Measurements from ENCODE around the gene ZNF619.
"Not testable (repeated sequence)": the region's sequence is repeated elsewhere in the genome, so short reads cannot be mapped to it uniquely, and the experiment has no call there.

The ZNF619 gene

DNA sequence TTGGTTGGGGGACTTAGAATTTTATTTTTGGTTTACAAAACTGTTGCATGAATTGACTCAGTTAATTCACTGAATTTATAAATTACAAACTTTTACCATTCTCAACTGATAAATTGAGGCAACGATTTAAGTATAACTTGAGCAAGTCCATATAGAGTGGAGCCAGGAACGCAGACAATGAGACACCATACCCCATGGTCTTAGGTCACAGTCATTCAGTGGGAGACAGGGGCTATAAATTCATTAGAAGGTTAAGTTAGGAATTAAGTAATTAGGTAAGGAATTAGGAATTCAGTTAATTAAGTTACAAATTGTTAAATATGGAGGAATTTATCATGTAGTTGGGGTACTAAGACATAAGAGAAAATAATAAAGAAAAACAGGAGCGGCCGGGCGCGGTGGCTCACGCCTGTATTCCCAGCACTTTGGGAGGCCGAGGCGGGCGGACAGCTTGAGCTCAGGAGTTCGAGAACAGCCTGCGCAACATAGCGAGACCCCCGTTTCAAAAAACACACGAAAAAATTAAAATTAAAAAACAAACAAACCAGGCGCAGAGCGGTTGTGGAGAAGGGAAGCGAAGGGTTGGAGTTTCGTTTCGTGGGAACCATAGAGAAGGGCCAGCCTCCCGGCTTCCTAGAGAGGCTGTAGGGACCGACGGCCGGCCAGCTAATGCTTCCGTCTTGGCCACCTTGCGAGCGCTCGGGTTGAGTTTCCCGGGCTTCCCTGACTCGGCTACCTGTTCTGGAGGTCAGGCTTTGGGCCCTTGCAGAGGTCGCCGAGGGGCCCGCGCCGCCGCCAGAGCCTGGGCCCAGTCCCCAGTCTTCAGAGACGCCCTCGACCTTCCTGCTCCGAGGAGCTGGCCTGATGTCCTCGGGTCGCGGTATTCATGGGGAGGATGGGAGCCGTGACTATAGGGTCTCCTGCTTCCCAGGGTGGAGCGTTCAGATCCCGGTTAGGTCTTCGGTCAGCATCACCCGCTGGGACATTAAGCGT, at the start of gene ZNF619:
ZNF619 (plus strand) TSS at position 645 of the 993 bp plus-strand sequence. CDS start 858 bp downstream, outside the sequence.
- peak; percentile 37 for DNase-seq

DNA sequence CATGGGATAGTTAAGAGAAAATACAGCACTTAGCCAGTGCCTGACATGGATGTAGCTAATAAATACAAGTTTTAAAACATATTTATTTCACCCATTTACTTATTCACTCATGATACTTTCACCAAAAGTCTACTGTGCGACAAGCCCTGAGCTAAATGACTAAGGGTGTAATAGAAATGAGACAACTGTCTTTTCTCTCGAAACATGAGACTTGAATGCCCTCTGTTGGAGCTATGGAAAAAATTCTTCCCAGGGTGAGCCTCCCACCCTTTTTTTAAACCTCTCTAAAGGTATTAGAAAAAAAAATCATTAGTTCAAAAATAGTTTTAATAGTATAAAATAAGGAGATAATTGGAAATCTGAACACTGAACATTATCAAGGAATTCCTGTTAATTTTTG, 44.1 kb upstream of the ZNF619 start:
- DNase-seq = no peak

DNA sequence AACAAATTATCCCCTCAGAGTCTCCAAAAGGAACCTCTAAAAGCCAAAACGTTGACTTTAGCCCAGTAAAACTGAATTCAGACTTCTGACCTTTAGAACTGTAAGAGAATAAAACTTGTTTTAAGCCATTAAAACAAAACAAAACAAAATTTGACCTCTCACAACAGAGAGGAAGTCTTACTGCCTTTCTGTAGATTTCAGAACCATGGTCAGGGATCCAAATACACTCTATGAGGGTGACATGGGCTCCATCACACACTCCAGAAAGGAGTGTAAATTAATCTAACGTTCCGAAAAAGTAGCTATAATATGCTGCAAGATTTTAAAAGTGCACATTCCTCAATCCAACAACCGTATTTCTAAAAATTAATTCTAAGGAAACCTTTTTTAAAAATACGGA, 39.0 kb upstream of the ZNF619 start:
- DNase-seq = no peak

DNA sequence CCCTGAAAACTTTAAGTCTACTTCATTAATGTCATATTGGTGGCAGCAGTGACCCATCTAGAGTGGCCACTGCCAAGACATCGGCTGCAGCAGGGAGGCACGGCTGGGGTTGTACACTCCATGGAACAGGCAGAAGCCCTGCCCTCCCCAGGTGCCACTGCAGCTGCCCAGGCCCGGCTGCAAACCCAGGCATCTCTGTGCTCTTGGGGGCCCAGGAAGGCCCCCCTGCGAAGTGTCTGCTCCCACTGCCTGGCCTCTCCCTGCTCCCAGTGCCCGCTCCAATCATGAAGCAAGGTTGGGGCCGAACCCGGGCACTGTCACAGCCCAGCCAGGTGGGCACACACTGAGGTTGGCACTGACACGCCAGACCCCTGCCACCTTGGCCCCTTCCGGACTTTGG, 31.9 kb upstream of the ZNF619 start:
- DNase-seq = no peak

DNA sequence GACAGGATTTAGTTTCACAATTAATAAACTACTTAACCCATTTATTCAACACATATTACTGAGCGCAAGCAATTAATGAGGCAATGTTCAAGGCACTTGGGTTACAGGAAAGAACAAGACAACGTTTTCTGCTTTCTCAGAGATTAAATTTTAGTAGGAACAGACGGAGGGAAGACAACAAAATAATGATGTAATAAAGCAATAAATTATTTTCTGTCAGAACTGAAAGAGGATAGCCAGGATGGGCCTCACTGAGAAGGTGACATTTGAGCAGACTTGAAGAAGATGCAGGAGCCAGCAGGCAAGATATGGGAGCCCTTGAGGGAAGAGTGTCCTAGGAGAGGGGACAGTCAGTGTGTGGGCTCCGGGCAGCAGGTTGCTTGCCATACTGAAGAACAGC, 31.0 kb upstream of the ZNF619 start:
- DNase-seq = no peak

DNA sequence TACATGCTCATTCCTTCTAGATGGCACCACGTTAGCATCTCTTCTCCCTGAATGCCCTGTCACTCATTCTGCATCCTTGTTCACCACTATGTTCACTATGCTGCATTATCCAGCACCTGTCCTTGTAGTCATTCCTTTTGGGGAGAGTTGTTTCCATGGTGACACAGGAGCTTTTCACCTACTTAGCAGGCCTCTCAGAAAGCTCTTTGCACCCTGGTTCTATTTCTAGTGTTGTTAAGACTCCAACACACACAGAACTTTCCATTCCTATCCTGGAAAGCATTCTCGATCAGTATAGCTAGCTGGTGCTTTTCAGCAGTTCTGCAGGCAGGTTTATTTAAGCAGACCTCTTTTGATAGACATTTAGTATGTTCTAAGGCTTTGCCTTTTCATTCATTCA, 26.5 kb upstream of the ZNF619 start:
- DNase-seq = no peak

DNA sequence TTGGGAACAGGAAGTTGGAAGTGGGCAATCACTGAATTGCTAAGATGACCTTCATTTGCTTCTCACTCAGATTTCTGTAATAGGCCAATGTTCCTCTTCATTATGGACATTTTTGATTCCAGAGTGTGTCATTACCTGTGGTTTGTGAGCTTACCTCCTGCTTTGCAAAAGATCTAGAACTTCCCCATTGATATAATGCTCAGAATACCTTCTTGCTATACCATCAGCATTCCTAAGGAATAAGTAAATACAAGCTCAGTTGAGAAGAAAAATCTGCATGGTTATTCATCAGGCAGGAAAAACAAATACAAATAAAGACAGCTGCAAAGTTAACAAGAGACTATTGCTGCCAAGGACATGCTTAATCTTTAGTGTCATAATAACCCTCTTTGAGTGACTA, 25.4 kb upstream of the ZNF619 start:
- no peak for DNase-seq

DNA sequence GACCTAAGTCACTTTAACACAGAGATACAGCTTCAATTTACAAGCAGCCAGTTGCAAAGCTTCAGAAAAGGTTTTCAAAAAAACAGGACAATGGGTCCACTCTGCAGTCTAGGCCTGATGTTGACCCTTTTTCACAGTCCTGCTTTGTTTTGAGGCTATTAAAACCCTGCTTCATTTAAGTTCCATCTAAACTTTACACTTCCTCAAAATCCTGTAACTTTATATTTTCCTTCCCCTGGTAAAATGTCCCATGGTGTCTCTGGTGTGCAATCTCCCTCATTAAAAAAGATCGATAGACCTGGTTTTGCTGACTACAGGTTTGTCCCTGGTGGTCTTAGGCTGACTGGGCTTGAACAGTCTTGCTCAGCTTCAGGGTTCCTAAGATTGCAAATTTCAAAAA, 24.9 kb upstream of the ZNF619 start:
- DNase-seq = no peak

DNA sequence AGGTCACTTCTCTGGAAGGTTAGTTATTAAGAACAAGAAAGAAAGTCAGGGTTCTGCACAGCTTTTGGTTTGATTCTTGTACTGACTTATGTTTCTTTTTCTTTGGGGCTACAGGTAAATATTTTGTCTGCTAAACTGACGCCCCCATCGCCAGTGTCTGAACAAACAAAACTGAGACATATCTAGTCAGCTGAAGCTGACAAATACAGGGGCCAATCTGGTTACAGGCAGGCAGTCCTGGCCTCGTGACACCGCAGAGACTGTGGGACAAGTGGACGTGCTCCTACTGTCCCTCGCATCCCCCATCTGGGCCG, 24.4 kb upstream of the ZNF619 start:
- DNase-seq = no peak

DNA sequence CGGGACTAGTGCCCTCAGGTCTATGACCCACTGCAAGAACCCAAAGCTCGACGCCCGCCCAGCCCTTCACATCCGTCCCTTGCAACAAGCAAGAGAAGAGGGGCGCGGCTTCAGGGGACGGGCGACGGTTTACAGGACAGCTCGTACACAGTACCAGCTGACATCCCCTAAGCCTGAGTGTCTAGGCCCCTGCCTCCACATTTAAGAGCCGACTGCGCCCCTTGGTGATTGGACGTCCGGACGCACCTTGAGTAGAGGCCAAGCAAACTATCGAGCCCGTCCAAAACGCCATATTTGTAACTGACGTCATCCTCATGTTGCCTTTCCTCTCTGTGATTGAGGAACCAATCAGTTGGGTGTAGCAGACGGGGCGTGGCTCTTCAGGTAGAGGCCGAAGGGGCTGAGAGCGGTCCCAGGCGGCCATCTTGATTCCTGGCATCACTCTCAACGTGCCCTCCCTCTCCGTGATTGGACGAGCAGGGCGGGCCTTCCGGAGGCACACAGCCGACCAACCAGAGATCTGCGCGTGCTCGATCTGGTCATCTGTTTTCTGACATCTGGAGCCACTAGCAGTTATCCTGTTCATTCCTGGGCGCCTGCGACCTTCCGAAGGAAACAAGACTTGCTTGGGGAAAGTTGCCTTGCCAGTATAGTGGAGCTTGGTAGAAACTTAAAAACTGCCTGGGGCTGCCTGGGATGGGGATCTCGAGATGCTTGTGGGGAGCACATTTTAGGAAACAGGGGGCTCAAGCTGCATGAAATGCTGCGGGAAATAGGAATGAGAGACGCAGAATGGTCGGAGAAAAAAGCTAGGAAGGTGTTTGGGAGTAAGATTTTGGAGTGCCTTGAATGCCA, 23.8 kb upstream of the ZNF619 start:
- DNase-seq = peak; percentile 97

DNA sequence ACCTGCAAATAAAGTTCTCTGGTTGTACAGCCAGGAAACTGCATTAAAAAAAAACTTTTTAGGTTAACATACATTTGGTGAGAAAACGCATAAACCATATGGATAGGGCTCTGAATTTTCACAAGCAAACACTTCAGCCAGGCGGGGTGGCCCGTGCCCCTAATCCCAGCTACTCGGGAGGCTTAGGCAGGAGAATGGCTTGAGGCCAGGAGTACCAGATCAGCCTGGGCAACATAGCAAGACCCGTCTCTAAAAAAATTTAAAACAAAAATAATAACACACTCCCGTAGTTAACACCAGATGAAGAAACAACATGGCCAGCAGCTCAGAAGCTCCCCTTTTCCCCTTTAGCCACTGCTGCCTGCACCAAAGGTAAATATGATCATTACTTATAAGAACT, 23.0 kb upstream of the ZNF619 start:
- DNase-seq = no peak

DNA sequence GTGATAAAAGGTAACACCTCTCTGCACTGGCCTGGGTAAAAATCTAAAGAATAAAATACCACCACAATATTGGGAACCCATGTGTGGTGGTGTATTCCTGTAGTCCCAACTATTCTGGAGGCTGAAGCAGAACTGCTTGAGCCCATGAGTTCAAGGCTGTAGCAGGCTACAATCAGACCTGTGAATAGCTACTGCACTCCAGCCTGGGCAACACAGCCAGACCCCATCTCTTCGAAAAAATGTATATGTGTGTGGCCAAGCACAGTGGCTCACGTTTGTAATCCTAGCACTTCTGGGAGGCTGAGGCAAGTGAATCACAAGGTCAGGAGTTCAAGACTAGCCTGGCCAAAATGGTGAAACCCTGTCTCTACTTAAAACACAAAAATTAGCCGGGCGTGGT, 21.6 kb upstream of the ZNF619 start:
- DNase-seq = no peak

DNA sequence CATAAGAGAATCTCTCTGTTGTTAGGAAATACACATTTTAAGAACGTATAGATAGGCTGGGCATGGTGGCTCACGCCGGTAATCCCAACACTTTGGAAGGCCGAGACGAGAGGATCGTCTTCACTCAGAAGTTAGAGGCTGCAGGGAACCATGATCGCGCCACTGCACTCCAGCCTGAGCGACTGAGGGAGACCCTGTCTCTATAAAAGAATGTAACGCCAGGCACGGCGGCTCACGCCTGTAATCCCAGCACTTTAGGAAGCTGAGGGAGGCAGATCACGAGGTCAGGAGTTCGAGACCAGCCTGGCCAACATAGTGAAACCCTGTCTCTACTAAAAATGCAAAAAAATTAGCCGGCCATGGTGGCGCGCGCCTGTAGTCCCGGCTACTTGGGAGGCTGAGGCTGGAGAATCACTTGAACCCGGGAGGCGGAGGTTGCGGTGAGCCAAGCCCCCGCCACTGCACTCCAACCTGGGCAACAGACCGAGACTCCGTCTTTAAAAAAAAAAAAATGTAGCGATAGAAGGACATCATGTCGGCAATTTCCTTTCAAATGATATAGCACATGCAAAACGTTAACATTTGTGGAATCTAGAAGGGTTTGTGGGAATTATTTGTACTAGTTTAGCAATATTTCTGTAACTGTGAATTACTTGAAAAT, 20.5 kb upstream of the ZNF619 start:
- no peak for DNase-seq

DNA sequence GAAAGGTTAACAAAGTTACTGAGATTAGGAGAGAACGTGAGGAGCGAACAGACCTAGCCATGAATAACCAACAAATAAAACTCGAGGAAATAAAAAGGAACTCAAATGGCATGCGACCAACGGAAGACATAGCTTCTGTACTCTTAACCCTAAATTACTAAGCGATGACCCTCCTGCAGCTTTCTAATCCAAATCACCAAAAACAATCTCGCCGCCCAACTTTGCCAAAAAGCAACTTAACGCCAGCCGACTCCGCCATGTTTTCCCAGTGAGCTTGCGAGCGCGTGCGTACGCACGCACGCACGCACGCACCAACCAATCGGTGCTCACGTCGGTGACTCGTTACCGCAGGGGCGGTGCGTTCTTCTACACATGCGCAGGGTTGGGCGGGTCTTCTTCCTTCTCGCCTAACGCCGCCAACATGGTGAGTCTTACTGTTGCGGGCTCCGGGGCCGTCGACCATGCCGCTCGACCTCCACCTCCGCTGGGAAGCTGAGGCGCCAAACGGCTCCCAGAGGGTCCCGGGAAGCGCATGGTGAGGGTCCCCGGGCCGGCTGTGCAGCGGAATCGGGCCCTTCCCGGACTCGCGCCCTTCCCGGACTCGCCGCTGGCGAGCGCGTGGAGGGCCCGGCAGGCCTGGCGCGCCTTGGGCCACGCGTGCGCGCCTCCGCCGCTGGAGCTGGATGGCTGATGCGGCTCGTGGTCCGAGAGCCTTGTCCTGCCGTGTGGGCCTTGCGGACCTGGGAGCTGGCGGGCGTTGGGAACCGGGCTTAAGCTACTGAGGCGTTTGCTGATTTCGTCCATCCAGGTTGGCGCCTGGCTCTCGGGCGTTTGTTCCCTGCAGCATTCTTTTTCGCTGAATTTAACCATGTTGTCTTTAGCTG, 19.7 kb upstream of the ZNF619 start, which contains the start of gene RPL14:
RPL14 (plus strand) TSS at position 400 of the 884 bp plus-strand sequence; CDS start at position 533, 133 bp downstream.
- DNase-seq = peak; percentile 95

DNA sequence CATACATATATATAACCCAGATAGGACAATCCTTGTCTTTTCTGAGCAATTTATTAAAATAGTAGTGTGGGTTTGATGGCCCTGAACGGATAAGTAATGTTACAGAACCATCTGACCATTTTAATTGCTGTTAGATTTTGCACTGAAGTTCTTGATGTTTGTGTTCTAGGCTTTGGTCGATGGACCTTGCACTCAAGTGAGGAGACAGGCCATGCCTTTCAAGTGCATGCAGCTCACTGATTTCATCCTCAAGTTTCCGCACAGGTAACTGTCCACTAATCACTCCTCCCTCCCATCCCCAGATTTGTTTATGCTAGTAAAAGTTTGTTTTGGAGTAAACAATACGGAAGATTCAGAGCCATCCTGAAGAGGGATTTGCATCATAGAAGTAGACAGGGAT, 18.4 kb upstream of the ZNF619 start:
- no peak for DNase-seq

DNA sequence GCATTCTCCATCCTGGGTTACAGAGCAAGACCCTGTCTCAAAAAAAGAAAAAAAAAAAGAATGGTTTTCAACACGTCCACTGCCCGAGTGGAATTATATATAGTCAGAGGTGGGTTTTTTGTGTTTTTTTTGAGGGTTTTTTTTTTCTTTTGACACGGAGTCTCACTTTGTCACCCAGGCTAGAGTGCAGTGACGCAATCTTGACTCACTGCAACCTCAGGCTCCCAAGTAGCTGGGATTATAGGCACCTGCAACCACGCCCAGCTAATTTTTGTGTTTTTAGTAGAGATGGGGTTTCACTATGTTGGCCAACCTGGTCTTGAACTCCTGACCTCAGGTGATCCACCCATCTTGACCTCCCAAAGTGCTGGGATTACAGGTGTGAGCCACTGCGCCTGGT, 16.4 kb upstream of the ZNF619 start:
- DNase-seq = not testable (repeated sequence)

DNA sequence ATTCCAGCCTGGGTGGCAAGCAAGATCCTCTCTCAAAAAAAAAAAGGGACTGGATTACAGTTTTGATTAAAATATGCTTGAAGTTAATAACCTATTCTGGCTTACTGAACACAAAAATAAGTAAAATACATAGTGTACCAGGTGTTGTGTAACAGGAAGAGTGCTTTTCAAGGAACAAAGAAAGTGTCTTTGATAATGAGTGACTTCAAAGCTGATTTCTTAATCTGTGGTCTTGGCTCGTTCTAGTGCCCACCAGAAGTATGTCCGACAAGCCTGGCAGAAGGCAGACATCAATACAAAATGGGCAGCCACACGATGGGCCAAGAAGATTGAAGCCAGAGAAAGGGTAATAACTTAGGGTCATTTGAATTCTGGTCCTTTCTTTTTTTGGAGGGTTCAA, 15.8 kb upstream of the ZNF619 start:
- DNase-seq = no peak

DNA sequence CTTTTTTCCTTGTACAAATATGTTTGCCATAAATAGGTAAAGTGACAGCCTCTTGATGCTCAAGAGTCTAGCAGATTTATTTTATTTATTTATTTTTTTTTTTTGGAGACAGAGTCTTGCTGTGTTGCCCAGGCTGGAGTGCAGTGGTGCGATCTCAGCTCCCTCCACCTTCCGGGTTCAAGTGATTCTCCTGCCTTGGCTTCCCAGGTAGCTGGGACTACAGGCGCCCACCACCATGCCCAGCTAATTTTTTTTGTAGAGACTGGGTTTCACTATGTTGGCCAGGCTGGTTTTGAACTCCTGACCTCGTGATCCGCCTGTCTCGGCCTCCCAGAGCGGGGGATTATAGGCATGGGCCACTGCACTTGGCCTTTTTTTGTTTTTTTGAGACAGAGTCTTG, 14.1 kb upstream of the ZNF619 start:
- DNase-seq = not testable (repeated sequence)

DNA sequence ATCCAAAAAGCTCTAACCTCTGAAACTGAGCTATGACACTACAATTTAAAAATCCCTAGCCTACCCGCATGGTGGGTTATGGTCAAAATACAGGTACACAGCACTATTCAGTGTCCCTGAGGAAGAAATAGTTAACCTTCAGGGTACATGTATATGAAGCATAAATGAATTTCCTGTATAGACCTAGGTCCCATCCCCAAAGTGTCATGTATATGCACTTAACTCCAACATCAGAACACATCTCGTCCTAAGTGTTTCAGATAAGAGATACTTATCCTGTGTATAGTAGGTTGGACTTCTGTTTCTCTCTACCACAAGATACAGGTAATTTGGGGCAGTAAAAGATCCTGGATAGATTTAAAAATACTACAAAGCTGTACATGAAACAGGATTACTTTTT, 13.3 kb upstream of the ZNF619 start:
- DNase-seq = no peak

DNA sequence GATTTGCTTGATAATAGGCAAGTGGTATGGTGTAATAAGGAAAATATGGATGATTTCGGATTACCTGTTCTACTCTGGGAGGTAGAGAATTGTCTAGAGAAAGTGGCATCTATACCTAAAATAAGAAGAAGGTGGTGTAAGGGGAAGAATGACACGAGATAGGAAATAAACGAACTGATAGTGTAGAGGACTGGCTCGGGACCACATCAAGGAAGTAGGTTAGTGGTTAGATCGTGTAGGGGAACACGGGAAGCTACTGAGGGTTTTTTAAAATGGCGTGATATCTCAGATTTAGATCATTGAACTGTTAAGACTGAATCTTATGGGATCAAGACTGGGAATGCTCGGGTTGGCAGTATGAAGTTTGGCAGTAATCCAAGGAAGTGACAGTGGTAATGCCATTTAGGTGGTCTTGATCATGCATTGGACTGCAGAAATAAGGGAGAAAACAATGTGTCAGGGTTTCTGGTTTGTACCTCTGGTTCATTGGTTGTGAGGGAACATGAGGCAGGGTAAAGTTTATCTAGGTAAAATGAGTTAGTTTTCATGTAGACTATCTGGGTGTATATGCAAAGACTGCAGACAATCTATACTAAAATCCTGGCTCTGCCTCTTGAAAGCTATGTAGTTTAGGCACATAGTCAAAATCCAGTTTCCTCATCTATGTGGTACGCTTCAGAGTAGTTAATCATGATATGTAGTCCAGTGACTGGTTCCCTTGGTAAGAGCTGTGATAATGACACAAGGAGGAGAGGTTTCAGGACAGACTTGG, 12.4 kb upstream of the ZNF619 start:
- DNase-seq = no peak

DNA sequence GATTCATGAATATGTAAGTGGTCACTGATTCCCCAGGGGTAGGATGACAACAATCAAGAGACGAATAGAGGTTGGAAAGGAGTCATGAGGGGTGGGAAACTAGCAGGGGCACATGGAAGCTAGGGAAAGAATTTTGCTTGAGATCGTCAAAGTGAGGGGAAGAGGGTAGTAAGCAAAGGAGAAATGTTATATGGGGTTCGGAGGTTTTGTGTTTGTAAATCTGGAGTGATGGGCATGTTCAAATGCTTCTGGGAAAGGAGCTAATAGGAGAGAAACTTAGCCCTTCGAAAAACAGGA, 11.9 kb upstream of the ZNF619 start:
- DNase-seq = no peak

DNA sequence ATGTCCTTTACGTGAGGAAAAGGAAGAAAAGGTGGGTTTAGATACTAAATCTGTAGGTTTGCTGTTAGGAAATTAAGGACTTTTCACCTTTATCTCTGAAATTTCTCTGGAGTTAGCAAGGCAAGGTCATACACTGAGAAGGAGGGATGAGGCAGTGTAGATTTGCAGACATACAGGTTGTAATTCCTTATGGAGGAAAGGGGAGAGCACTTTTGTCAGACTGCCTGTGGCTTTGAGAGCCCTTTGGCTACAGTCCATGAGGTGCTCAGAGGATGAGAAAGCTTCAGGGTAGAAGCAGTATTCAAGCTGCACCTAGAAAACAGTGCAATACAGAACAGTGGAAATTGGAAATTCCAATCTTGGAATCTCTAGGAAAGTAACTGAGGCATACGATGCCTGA, 11.5 kb upstream of the ZNF619 start:
- no peak for DNase-seq

Measured in stimulated activated naive CD4-positive, alpha-beta T cell treated with Interleukin-2 at 50 U/mL for 16 hours (primary cell).